Liver (tissue), 9 donors: ENCODE data around the gene PODXL2. TPM values are rescaled to one million over a fixed set of nuclear protein-coding genes. Genes with fewer than 3 reads are reported as not detected.

Source experiments
- DNase-seq: peaks from one replicate; pipeline ENCODE4 v3.0.0-alpha.2; 2017; ENCODE audit warnings: low spot score
- H3K27ac ChIP-seq, 2 donors: one replicate each; pipeline ENCODE4 v1.7.0; 2013; ENCODE audit warnings: inconsistent platforms in 2 of 2, low read length in 2 of 2, control low read depth in 1 of 2, low read depth in 1 of 2, mild to moderate bottlenecking in 1 of 2
- H3K27me3 ChIP-seq, 4 donors: one replicate each; pipeline versions ENCODE4 v1.6.1 to v1.7.0; 2013; ENCODE audit warnings: low read length in 3 of 4, inconsistent platforms in 1 of 4, mild to moderate bottlenecking in 1 of 4, moderate library complexity in 1 of 4; ENCODE audit not compliant: control insufficient read depth in 4 of 4, insufficient read depth in 4 of 4
- H3K36me3 ChIP-seq, 4 donors: one replicate each; pipeline versions ENCODE4 v1.6.1 to v1.7.0; 2013; ENCODE audit warnings: low read length in 3 of 4, mild to moderate bottlenecking in 3 of 4, low read depth in 1 of 4, moderate library complexity in 1 of 4; ENCODE audit not compliant: control insufficient read depth in 4 of 4, insufficient read depth in 3 of 4
- H3K4me1 ChIP-seq, 4 donors: one replicate each; pipeline versions ENCODE4 v1.6.1 to v1.7.0; 2013; ENCODE audit warnings: low read length in 3 of 4, mild to moderate bottlenecking in 3 of 4, moderate library complexity in 1 of 4; ENCODE audit not compliant: control insufficient read depth in 4 of 4, insufficient read depth in 4 of 4
- H3K4me3 ChIP-seq, 3 donors: one replicate each; pipeline versions ENCODE4 v1.6.1 to v1.7.0; 2013; ENCODE audit warnings: low read length in 3 of 3, control low read depth in 1 of 3, low read depth in 1 of 3, mild to moderate bottlenecking in 1 of 3
- H3K9ac ChIP-seq, 2 donors: one replicate each; pipeline ENCODE4 v1.7.0; 2013; ENCODE audit warnings: low read length in 2 of 2, mild to moderate bottlenecking in 2 of 2, moderate library complexity in 2 of 2, control low read depth in 1 of 2, low read depth in 1 of 2
- H3K9me3 ChIP-seq, 4 donors: one replicate each; pipeline versions ENCODE4 v1.6.1 to v1.7.0; 2013; ENCODE audit warnings: low read length in 3 of 4; ENCODE audit not compliant: control insufficient read depth in 4 of 4
- EGR1 ChIP-seq, 2 donors: IDR thresholded peaks; 2 replicates each; pipeline ENCODE4 v1.6.1; 2016 to 2018; ENCODE audit warnings: antibody characterized with exemption in 2 of 2, low read depth in 2 of 2
- FOXA1 ChIP-seq: IDR thresholded peaks from 2 replicates; pipeline ENCODE4 v1.6.1; 2016; ENCODE audit warnings: antibody characterized with exemption
- HNF4A ChIP-seq, 2 donors: conservative IDR thresholded peaks; 2 replicates each; pipeline ENCODE4 v1.6.1; 2016; ENCODE audit warnings: antibody characterized with exemption in 2 of 2, mild to moderate bottlenecking in 2 of 2
- HNF4G ChIP-seq: IDR thresholded peaks from 2 replicates; pipeline ENCODE4 v1.6.1; 2016; ENCODE audit warnings: antibody characterized with exemption
- MAX ChIP-seq: IDR thresholded peaks from 2 replicates; pipeline ENCODE4 v1.6.1; 2016; ENCODE audit warnings: antibody characterized with exemption
- NR2F2 ChIP-seq: IDR thresholded peaks from 2 replicates; pipeline ENCODE4 v1.6.1; 2016; ENCODE audit warnings: antibody characterized with exemption
- RAD21 ChIP-seq, 2 donors: IDR thresholded peaks; 2 replicates each; pipeline ENCODE4 v1.6.1; 2016; ENCODE audit warnings: antibody characterized with exemption in 2 of 2, mild to moderate bottlenecking in 2 of 2
- REST ChIP-seq: IDR thresholded peaks from 2 replicates; pipeline ENCODE4 v1.6.1; 2016; ENCODE audit warnings: antibody characterized with exemption, mild to moderate bottlenecking
- RXRA ChIP-seq, 2 donors: IDR thresholded peaks; 2 replicates each; pipeline ENCODE4 v1.6.1; 2017 to 2018; ENCODE audit warnings: antibody characterized with exemption in 2 of 2, mild to moderate bottlenecking in 1 of 2
- SP1 ChIP-seq: IDR thresholded peaks from 2 replicates; pipeline ENCODE4 v1.6.1; 2018; ENCODE audit warnings: antibody characterized with exemption, mild to moderate bottlenecking
- TAF1 ChIP-seq: conservative IDR thresholded peaks from 2 replicates; pipeline ENCODE4 v1.6.1; 2016; ENCODE audit warnings: antibody characterized with exemption, mild to moderate bottlenecking
- YY1 ChIP-seq: IDR thresholded peaks from 2 replicates; pipeline ENCODE4 v1.6.1; 2016; ENCODE audit warnings: antibody characterized with exemption, mild to moderate bottlenecking
- WGBS: extraction: QIAGEN DNeasy Blood & Tissue Kit; methylation state at CpG from one replicate; pipeline ENCODE4 v1.1.7; 2013; 5-methylcytosine and 5-hydroxymethylcytosine counted together
- polyA plus RNA-seq, 2 donors: library from polyadenylated mRNA; stranded (reverse) in 1 of 2; unstranded in 1 of 2; fragments of 200-250 nt in 1 of 2; fragments of >200 nt in 1 of 2; fragmentation: Nextera tagmentation in 1 of 2; extraction: Ambion mirVana in 1 of 2; gene quantifications; one replicate each; pipeline versions ENCODE4 v1.2.1 to v1.2.3, GENCODE V29; 2013 to 2015
- total RNA-seq, 2 donors: library from RNA; depleted of rRNA; stranded (reverse); fragments of >200 nt; gene quantifications; one replicate each; pipeline ENCODE4 v1.2.3, GENCODE V29; 2014
- TF ChIP-seq, protein P1 (sequence below): fragments of 150-350 bp; IDR thresholded peaks from 2 replicates; pipeline ENCODE4 v1.5.1; 2017; ENCODE audit warnings: improper control_type of control experiment, low read depth, low read length; ENCODE audit not compliant: missing input control
- TF ChIP-seq, protein P2 (sequence below): IDR thresholded peaks from 2 replicates; pipeline ENCODE4 v1.6.1; 2016; ENCODE audit warnings: antibody characterized with exemption
- donor health status: healthy.
- donor health status: healthy.
- donor health status: healthy.
- donor health status: healthy.
- donor health status: healthy.

Gene PODXL2
- total and polyA plus RNA-seq, 4 donors, result 0.47 to 1.4 (median 0.88) TPM

DNA sequence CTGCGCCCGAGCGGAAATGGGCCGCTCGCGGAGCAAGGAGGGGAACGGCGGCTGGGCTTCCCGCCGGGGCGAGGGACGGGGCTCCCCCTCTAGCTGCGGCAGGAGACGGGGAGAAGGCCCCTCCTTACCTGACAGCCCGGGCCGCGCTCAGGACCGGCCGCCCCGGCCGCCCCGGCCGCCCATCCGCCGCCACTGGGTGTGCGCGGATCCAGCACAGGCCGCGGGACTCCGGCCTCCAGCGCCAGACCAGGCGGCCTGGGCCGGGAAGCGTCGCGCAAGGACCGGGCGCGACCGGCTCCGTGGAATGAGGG is 38.7 kb upstream of the PODXL2 start (continued):
- TF ChIP-seq RAD21 (IDR thresholded peaks at IDR 0.05), result no peak
- no peak for TF ChIP-seq TAF1

GRCh38 chr3:127590593-127591465 is 38.2 kb upstream of the PODXL2 start, which contains the start of gene TPRA1:
Gene TPRA1 (minus strand): TSS chr3:127590733. CDS start chr3:127580146, 10,587 bp downstream.
- peak within 1 kb of the TSS; percentile 72 to 86 (median 85) for H3K4me3 ChIP-seq
- peak within 1 kb of the TSS; percentile 72 to 93 for H3K9ac ChIP-seq
- no peaks in the 10 kb centered on the region for H3K36me3 ChIP-seq
- WGBS, result under 1% methylated on average over 72 of the region's 72 CpGs
- peaks cover 5 to 29% (median 23%) of the 10 kb centered on the region in 4 donors for H3K4me1 ChIP-seq
- no peaks in the 10 kb centered on the region for H3K9me3 ChIP-seq
- DNase-seq, result peak; percentile 89
- peak within 1 kb of the TSS; percentile 88 for H3K27ac ChIP-seq
- TF ChIP-seq NR2F2 (peak; percentile 80), FOXA1 (no peak), REST (peak; percentile 49), HNF4G (no peak), RXRA (IDR thresholded peaks at IDR 0.05) (peak; percentile 45 to 57), YY1 (peak; percentile 76), HNF4A (conservative IDR thresholded peaks at IDR 0.05) (peak; percentile 31 to 59), EGR1 (IDR thresholded peaks at IDR 0.05; ENCODE audit: low read depth in 2 of 2) (peak in 1 of 2 donors; percentile 30), RAD21 (IDR thresholded peaks at IDR 0.05) (peak; percentile 4 to 37), MAX (peak; percentile 88), SP1 (peak; percentile 91)
- TF ChIP-seq, protein P1, sequence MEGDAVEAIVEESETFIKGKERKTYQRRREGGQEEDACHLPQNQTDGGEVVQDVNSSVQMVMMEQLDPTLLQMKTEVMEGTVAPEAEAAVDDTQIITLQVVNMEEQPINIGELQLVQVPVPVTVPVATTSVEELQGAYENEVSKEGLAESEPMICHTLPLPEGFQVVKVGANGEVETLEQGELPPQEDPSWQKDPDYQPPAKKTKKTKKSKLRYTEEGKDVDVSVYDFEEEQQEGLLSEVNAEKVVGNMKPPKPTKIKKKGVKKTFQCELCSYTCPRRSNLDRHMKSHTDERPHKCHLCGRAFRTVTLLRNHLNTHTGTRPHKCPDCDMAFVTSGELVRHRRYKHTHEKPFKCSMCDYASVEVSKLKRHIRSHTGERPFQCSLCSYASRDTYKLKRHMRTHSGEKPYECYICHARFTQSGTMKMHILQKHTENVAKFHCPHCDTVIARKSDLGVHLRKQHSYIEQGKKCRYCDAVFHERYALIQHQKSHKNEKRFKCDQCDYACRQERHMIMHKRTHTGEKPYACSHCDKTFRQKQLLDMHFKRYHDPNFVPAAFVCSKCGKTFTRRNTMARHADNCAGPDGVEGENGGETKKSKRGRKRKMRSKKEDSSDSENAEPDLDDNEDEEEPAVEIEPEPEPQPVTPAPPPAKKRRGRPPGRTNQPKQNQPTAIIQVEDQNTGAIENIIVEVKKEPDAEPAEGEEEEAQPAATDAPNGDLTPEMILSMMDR, result peak; percentile 25
- TF ChIP-seq, protein P2, sequence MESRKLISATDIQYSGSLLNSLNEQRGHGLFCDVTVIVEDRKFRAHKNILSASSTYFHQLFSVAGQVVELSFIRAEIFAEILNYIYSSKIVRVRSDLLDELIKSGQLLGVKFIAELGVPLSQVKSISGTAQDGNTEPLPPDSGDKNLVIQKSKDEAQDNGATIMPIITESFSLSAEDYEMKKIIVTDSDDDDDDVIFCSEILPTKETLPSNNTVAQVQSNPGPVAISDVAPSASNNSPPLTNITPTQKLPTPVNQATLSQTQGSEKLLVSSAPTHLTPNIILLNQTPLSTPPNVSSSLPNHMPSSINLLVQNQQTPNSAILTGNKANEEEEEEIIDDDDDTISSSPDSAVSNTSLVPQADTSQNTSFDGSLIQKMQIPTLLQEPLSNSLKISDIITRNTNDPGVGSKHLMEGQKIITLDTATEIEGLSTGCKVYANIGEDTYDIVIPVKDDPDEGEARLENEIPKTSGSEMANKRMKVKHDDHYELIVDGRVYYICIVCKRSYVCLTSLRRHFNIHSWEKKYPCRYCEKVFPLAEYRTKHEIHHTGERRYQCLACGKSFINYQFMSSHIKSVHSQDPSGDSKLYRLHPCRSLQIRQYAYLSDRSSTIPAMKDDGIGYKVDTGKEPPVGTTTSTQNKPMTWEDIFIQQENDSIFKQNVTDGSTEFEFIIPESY, result no peak
- no peaks in the 10 kb centered on the region for H3K27me3 ChIP-seq
